Glutamatergic neuron (in vitro differentiated cells): ENCODE measurements around the gene GADD45GIP1. TPM values are rescaled to one million over a fixed set of nuclear protein-coding genes. Genes with fewer than 3 reads are reported as not detected.
A peak's percentile ranks its signal among the peaks of the same experiment; 100 is the strongest.
"Not testable (repeated sequence)": the region's sequence is repeated elsewhere in the genome, so short reads cannot be mapped to it uniquely, and the experiment has no call there.

Source experiments
- DNase-seq: peaks from one replicate; pipeline ENCODE4 v3.0.0; 2022
- H3K27ac Mint-ChIP-seq: one replicate; pipeline ENCODE4 v1.8.0; 2020; ENCODE audit warnings: mild to moderate bottlenecking, mixed read lengths, inconsistent platforms; ENCODE audit not compliant: unreplicated experiment
- H3K27me3 Mint-ChIP-seq: one replicate; pipeline ENCODE4 v1.8.0; 2020; ENCODE audit warnings: mild to moderate bottlenecking, moderate library complexity, mixed read lengths, inconsistent platforms; ENCODE audit not compliant: unreplicated experiment
- H3K36me3 Mint-ChIP-seq: one replicate; pipeline ENCODE4 v1.8.0; 2020; ENCODE audit warnings: mild to moderate bottlenecking, mixed read lengths, inconsistent platforms; ENCODE audit not compliant: unreplicated experiment
- H3K4me1 Mint-ChIP-seq: one replicate; pipeline ENCODE4 v1.8.0; 2020; ENCODE audit warnings: mild to moderate bottlenecking, low read depth, mixed read lengths, inconsistent platforms; ENCODE audit not compliant: unreplicated experiment
- H3K4me3 Mint-ChIP-seq: one replicate; pipeline ENCODE4 v1.8.0; 2020; ENCODE audit warnings: mild to moderate bottlenecking, mixed read lengths, inconsistent platforms; ENCODE audit not compliant: unreplicated experiment
- H3K9me3 Mint-ChIP-seq: one replicate; pipeline ENCODE4 v1.8.0; 2020; ENCODE audit warnings: mild to moderate bottlenecking, moderate library complexity, mixed read lengths, inconsistent platforms; ENCODE audit not compliant: unreplicated experiment
- total RNA-seq: library from RNA; stranded (reverse); fragmentation: NEBNext Ultra II Directional; extraction: Animal tissue kit (Norgen Biotek cat#: 25700); gene quantifications from one replicate; pipeline ENCODE4 v1.2.1, GENCODE V29; 2021; ENCODE audit not compliant: unreplicated experiment
- TF ChIP-seq, protein P1 (sequence below): fragments of 200-600 bp; sonication (generic); IDR thresholded peaks from one replicate; pipeline ENCODE4 v1.5.0; 2021; ENCODE audit not compliant: partially characterized antibody, unreplicated experiment

Gene GADD45GIP1
- total RNA-seq, 1 donor from 2014 or later = 28.8 TPM

DNA sequence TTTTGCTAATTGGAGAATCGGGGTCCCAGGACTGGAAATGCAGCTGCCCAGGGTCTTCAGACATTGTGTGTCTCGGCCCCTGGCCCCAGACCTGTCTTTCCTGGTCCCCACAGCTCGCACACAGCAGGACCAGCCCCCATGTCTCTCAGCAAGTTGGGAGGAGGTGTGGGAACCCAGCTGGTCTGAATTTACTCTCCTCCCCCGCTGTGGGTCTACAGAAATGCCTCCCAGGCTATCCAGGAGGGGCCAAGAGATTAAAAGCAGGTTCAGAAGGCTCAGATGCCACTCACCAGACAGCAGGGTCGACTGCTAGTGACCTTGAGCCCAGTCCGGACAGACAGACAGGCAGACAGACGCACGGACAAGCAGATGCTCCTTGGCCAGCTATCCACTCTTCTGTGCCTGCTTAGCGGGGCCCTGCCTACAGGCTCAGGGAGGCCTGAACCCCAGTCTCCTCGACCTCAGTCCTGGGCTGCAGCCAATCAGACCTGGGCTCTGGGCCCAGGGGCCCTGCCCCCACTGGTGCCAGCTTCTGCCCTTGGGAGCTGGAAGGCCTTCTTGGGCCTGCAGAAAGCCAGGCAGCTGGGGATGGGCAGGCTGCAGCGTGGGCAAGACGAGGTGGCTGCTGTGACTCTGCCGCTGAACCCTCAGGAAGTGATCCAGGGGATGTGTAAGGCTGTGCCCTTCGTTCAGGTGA is 12.4 kb upstream of the GADD45GIP1 start, which contains the start of gene DAND5:
Gene DAND5, plus strand, starts transcription at position 285 of the 697 bp plus-strand sequence. Its CDS starts 85 bp downstream, at position 370.
- no peak for DNase-seq
- Mint-ChIP-seq H3K36me3 (no peaks in the 10 kb centered on the region), H3K27ac (peak within 1 kb of the TSS; percentile 59), H3K4me3 (no peak within 1 kb of the TSS), H3K9me3 (peaks cover 3% of the 10 kb centered on the region), H3K4me1 (peaks cover 5% of the 10 kb centered on the region), H3K27me3 (peaks cover 11% of the 10 kb centered on the region)
- TF ChIP-seq, protein P1, sequence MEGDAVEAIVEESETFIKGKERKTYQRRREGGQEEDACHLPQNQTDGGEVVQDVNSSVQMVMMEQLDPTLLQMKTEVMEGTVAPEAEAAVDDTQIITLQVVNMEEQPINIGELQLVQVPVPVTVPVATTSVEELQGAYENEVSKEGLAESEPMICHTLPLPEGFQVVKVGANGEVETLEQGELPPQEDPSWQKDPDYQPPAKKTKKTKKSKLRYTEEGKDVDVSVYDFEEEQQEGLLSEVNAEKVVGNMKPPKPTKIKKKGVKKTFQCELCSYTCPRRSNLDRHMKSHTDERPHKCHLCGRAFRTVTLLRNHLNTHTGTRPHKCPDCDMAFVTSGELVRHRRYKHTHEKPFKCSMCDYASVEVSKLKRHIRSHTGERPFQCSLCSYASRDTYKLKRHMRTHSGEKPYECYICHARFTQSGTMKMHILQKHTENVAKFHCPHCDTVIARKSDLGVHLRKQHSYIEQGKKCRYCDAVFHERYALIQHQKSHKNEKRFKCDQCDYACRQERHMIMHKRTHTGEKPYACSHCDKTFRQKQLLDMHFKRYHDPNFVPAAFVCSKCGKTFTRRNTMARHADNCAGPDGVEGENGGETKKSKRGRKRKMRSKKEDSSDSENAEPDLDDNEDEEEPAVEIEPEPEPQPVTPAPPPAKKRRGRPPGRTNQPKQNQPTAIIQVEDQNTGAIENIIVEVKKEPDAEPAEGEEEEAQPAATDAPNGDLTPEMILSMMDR = no peak

DNA sequence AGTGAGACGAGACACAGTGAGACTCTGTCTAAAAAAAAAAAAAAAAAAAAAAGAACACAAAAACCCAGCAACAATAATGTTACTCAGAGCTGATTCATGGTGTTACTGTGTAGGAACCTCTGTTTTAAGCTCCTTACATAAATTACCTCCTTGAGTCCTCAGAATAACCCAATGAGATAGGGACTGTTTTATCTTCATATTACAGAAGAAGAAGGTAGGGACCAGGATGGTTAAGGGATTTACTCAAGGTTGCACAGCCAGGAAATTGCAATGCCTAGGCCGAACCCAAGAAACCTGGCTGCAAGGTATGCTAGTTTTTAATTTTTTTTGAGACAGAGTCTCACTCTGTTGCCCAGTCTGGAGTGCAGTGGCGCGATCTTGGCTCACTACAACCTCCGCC is 10.9 kb upstream of the GADD45GIP1 start:
- no peaks in the 10 kb centered on the region for H3K36me3 Mint-ChIP-seq
- peaks cover 9% of the 10 kb centered on the region for H3K27me3 Mint-ChIP-seq
- peaks cover 2% of the 10 kb centered on the region for H3K9me3 Mint-ChIP-seq
- no peak overlapping the region for H3K4me3 Mint-ChIP-seq
- DNase-seq = no peak
- no peaks in the 10 kb centered on the region for H3K4me1 Mint-ChIP-seq
- TF ChIP-seq, protein P1 = no peak
- H3K27ac Mint-ChIP-seq = no peak overlapping the region

DNA sequence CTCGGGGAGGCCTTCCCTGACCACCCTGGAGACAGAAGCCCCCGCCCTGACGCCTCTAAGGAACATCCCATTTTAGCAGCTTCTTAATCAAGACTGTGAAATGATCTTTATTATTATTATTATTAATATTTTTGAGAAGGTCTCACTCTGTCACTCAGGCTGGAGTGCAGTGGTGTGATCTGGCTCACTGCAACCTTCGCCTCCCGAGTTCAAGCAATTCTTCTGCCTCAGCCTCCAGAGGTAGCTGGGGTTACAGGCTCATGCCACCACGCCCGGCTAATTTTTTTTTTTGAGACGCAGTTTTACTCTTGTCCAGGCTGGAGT is 8.8 kb upstream of the GADD45GIP1 start:
- Mint-ChIP-seq H3K9me3 (peaks cover 3% of the 10 kb centered on the region), H3K27ac (peak overlapping the region; percentile 83), H3K36me3 (no peaks in the 10 kb centered on the region), H3K27me3 (peaks cover 9% of the 10 kb centered on the region), H3K4me1 (no peaks in the 10 kb centered on the region), H3K4me3 (peak overlapping the region; percentile 69)
- TF ChIP-seq, protein P1 = no peak
- no peak for DNase-seq

DNA sequence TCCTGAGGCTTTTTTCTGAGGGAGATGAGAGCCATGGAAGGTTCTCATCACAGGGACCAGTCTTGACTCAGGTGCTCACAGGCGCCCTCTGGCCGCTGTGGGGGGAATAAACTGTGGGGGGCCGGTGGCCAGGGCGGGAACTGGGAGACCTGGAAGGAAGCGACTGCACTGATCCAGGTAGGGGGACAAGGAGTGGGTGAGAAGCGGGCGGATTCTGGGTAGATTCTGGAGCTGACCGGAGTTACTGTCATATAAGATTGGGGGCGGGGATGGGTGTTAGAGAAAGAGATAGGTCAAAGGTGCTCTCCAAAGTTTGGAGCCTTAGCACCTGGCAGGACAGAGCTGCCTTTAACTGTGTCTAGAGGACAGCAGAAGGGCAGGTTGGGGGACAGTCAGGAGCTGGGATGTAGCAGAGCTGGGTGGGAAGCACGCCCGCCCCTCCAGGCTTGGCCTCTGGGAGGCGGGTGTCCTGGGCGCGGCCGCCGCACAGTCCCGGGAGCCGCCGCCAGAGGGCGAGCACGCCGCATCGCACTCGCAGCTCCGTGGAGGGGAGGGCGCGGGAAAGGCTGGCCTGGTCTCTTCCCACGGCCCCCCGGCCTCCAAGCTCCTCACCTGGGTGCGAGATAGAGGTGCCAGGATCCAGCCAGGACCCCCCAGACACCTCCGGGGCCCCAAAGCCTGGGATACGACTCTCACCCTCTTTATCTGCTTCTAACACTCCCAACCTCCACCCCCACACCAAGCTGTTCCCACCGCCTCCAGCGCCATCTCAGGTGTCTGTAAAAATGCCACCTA is 8.2 kb upstream of the GADD45GIP1 start:
- H3K4me3 Mint-ChIP-seq = peak overlapping the region; percentile 85
- TF ChIP-seq, protein P1 = peak; percentile 97
- peaks cover 5% of the 10 kb centered on the region for H3K27me3 Mint-ChIP-seq
- H3K27ac Mint-ChIP-seq = peak overlapping the region; percentile 83
- DNase-seq = peak; percentile 91
- H3K4me1 Mint-ChIP-seq = no peaks in the 10 kb centered on the region
- H3K36me3 Mint-ChIP-seq = no peaks in the 10 kb centered on the region
- H3K9me3 Mint-ChIP-seq = peaks cover 3% of the 10 kb centered on the region

DNA sequence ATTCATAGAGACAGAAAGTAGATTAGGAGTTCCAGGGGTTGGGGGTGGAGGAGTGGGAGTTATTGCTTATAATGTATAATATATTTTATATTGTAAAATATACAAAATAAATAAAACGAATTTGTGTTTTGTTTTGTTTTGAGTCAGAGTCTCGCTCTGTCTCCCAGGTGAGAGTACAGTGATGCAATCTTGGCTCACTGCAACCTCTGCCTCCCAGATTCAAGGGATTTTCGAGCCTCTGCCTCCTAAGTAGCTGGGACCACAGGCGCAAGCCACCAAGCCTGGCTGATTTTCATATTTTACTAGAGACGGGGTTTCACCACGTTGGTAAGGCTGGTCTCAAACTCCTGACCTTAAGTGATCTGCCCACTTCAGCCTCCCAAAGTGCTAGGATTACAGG is 2.5 kb upstream of the GADD45GIP1 start:
- Mint-ChIP-seq H3K4me1 (peaks cover 7% of the 10 kb centered on the region), H3K27me3 (peaks cover 2% of the 10 kb centered on the region), H3K36me3 (no peaks in the 10 kb centered on the region), H3K9me3 (peaks cover 7% of the 10 kb centered on the region), H3K4me3 (no peak overlapping the region), H3K27ac (no peak overlapping the region)
- TF ChIP-seq, protein P1 = no peak
- DNase-seq = no peak

DNA sequence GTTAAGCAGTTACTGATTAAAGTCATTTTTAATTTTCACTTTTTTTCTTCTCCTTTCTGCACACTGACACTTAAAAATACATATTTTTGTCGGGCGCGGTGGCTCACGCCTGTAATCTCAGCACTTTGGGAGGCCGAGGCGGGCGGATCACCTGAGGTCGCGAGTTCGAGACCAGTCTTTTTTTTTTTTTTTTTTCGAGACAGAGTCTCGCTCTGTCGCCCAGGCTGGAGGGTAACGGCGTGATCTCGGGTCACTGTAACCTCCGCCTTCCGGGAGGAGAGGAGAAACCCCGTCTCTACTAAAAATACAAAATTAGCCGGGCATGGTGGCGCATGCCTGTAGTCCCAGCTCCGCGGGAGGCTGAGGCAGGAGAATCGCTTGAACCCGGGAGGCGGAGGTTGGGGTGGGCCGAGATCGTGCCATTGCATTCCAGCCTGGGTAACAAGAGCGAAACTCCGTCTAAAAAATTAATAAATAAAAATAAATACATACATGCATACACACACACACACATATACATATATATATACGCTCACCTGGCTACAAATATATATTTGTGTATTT is 448 bp upstream of the GADD45GIP1 start:
- DNase-seq, H3K27me3 Mint-ChIP-seq, H3K36me3 Mint-ChIP-seq, H3K9me3 Mint-ChIP-seq: not testable (repeated sequence)
- H3K4me1 Mint-ChIP-seq = peaks cover 21% of the 10 kb centered on the region
- peak overlapping the region; percentile 80 for H3K27ac Mint-ChIP-seq
- peak overlapping the region; percentile 84 for H3K4me3 Mint-ChIP-seq
